DMS79 treated with DMSO at 0.1 percent for 48 hours (cell line): Measurements from ENCODE around the gene NDUFB1.

ENCODE experiments used
- DNase-seq: peaks from one replicate; lab custom pipeline; 2025; lab: John Stamatoyannopoulos, UW

NDUFB1 gene

DNA sequence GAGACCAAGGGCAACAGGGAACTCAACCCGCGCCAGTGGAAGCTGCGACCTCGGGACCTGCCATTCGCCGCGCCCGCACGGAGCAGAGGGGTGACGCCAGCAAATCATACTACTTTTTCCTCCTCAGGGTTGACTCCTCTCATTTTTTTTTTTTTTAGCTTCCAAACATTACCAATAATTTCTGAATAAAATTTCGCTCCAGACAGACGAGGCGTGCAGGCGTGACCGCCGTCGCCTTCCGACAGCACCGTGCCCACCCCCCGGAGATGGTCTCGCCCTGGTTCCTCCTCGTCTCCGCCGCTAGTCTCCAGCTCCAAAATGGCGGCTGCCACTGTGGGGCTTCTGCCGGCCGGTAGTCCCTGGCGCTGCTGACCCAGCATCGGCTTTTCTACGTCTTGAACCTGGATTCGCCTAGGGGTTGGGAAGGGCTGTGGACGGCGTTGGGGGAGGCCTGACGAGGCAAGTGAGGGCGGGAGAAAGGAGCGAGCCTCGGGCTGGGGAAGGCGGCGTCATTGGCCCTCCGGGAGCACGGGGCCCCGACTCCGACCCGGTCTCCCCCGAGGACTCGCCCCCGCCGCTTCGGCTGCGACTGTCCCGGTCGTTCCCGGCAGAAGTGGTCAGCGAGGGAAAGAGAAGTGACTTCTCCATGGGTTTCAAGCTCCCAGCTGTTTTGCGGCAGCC is at the start of gene NDUFB1, which contains the start of gene CPSF2:
NDUFB1 (minus strand) TSS at position 37 of the 681 bp plus-strand sequence. CDS start 4,069 bp downstream, outside the sequence.
CPSF2 (plus strand) TSS at position 300 of the 681 bp plus-strand sequence. CDS start 9,016 bp downstream, outside the sequence.
- peak; percentile 99 for DNase-seq

DNA sequence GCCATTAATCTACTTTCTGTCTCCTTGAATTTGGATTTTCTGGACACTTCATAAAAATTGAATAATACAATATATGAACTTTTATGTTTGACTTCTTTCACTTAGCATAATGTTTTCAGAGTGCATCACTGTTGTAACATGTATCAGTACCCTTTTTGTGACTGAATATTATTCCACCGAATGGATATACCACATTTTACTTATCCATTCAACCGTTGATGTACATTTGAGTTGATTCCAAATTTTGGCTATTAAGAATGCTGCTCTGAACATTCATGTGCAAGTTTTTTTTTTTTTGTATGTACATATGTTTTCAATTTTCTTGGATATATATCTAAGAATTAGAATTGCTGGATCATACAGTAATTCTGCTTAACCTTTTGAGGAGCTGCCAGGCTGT is 43.5 kb upstream of the NDUFB1 start:
- no peak for DNase-seq

DNA sequence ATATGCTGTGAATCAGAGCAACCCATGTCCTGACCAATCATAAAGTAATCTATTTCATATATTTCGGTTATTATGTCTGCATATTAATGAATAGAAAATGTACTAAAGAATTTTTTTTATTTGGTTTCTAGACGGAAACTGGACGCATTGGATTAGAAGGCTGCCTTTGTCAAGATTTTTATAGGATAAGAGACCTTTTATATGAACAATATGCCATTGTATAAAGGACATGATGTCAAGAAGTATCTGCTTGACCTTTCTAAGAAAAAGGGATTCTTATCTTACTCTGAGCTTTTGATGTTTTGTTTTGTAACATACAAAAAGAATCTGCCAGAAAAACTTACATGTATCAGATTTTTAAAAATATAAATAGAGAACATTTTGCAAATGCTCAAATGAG is 40.0 kb upstream of the NDUFB1 start:
- no peak for DNase-seq

DNA sequence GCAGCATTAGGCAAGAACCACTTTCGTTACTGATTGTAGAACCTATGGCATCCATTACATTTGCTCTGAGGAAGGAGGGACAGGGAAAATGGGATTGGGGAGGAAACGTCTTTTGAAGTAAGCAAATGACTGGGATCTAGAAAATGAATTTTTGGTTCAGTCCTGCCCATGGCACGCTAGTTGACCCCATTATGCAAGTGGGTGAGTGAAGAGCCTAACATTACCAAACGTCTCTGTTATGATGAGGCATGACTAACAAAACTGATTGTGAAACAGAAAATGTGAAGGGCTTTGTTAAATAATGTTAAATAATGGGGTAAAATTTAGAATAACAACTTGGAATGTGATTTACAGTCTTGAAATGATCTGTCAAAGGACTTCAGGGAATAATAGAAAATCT is 39.1 kb upstream of the NDUFB1 start:
- no peak for DNase-seq

DNA sequence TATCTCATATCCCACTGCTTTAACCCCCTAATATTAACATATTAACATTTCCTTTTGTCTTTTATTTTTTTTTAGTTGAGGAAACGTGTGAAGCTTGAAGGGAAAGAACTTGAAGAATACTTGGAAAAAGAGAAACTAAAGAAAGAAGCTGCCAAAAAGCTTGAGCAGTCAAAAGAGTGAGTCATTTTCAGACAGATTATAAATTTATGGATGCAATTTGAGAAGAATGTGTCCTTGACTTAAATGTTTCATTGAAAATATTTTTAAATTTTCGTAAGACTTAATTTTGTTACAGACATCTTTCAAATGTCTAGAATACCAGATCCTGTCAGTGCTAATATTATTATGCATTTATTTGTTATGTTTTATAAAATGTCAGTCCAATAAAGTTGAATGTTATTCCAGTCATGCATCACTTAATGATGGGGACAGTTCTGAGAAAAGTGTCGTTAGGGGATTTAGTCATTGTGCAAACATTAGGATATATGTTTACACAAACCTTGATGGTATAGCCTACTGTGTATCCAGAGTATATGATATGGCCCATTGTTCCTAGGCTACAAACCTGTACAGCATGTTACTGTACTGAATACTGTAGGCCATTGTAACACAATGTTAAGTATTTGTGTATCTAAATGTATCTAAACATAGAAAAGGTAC is 32.9 kb upstream of the NDUFB1 start:
- no peak for DNase-seq

DNA sequence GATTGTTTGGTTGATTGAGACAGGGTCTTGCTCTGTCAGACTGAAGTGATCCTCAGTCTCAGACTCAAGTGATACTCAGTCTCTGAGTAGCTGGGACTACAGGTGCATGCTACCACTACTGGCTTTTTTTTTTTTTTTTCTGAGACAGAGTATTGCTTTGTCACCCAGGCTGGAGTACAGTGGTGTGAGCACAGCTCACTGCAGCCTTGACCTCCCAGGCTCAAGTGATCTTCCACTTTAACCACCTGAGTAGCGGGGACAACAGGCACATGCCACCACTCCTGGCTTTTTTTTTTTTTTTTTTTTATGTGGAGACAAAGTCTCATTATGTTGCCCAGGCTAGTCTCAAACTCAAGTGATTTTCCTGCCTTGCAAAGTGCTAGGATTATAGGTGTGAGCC is 32.1 kb upstream of the NDUFB1 start:
- peak; percentile 84 for DNase-seq

DNA sequence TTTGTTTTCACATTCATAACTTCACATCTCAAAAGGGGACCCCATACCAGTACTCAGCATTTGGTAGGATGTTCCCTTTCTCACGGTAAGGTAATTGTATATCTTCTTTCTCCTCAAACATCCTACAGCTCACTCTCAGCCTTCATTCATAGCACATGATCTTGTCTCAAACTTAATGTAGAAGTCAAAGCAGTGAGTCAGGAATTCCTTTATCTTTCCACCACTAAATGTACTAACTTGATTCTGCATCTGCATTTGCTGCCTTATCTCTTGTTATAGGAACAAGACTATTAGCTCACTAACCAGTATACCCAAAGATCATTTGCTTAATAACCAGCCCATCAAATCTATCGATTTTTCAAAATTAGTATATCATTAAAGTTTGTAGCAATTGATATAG is 23.2 kb upstream of the NDUFB1 start:
- no peak for DNase-seq

DNA sequence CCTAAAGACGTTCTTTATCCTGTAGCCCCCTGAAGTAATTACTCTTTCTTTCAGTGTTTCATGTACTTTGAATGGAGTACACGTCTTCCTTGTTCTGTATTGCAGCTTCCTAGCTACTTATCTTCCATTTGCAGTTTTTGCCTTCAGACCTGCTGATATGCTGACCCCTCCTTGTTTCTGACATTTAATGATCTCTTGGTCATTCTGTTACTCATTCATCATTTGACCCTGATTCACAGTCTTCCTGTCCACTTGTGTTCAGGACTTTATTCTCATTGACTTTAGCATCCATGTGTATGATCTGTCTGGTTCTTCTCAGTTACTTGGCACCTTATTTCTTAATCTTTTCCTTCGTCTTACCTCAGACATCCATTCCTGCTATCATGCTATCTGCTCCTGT is 22.5 kb upstream of the NDUFB1 start:
- DNase-seq, result no peak

DNA sequence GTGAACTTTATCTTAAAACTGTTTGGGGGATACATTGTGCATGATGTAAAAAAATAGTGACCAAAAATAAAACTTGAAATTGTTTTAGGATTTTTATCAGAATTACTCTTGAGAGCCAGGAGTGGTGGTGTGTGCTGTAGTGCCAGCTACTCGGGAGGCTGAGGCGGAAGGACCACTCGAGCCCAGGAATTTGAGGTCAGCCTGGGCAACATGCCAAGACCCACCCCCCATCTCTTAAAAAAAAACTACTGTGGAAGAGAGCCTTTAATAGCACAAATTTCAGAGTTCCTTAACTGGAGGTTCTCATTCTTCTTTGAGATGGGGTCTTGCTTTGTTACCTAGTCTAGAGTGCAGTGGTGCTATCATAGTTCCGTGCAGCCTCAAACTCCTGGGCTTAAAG is 21.8 kb upstream of the NDUFB1 start:
- DNase-seq, result no peak

DNA sequence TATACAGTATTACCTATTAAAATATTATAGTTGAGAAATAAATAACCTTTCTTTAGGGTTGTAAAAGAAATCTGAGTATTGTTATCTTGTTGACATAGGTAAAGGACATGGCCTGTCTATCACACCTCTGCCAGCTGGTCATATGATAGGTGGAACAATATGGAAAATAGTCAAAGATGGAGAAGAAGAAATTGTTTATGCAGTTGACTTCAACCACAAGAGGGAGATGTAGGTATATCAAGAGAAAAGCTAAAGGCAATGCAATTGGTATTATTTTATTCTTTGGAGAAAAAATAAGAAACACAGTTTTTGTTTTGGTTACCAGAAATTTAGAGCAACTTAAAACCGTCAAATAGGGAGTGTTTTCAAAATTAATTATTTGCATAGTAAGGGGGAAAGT is 13.8 kb upstream of the NDUFB1 start:
- peak; percentile 29 for DNase-seq

DNA sequence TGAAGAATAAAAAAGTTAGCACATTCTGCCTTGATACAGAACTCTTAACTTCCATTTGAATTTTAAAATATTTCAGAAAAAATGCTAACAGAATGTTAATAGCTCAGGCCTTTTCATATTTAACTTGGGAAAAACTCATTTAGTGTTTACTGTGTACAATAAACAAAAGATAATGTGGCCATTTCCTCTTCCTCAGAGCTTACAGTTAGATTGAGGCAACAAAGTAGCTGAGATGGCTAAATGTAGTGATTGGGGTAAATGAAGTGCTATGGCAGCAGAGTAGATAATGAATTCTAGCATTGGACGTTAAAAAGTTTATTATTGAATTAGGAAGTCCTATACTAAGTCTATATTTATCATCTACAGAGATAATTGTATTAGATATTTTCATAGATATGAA is 12.9 kb upstream of the NDUFB1 start:
- DNase-seq, result no peak

DNA sequence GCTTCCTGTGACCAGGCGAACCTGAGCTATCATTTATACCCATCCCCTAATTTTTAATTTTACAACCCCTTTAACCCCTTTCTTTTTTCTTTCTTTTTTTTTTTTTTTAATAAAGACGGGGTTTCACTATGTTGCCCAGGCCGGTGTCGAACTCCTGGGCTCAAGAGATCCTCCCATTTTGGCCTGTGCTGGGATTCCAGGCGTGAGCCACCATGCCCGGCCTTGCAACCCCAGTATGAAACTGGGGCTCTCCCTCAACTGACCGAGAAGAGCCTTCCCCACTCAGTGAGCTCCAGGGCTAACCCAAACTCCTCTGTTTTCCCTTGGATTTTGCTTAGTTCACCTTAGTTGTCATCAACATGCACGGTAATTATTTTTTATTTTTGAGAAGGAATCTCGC is 1.3 kb upstream of the NDUFB1 start:
- no peak for DNase-seq

DNA sequence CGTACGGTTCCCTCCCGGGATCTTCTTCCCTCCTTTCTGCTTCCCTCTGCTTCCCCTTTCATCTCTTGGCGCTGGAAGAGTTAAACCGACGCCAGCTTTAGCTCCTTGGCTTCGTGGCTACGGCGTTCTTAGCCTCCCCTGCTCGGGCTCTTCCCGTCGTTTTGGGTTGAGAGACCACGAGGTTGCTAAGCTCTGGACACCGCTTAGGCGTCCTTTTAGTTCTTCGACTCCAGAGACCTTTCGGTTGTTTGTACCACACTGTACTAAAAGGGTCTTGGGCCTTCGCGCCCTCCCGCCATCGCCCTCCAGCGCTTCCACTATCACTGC is 808 bp upstream of the NDUFB1 start:
- DNase-seq, result peak; percentile 72

DNA sequence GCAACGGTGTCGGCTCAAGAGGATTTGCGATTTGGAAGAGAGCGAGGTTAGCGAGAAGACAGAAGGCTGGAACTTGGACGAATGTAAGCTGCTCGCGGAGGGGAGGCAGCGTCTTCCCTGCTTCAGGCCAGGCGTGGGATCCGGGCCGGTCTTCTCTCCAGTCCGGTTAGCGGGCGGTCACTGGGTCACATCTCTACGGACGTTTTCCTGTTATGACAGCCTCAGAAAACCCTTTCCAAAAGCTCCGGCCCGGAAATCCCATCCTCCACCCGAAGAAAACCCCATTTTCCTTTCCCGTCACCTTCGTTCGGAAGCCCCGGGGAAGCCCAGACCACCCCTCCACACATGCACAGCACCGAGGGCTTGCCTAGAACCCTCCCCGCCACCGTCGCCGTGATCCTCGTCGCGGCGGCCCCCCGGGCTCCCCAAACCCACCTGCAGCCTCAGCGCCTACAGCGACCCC is 268 bp downstream of the NDUFB1 start:
- DNase-seq, result peak; percentile 75

DNA sequence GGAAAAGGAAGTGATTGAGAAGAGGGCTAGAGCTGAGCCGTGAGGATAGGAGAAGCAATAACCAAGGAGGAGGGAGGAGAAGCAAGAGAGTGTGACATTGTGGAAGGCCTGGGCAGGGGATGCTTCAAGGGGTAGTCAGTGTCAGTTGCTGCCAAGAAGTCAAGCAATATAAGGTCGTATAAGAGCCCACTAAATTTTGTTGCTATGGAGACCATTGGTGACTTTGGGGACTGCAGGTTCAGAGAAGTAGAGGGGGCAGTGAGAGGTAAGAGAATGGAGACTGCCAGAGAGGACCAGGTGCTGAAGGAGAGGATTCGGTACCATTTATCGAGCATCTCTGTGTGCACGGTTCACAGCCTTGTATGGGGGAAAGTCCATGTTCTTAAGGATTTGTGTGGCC is 12.0 kb downstream of the NDUFB1 start:
- DNase-seq, result no peak

DNA sequence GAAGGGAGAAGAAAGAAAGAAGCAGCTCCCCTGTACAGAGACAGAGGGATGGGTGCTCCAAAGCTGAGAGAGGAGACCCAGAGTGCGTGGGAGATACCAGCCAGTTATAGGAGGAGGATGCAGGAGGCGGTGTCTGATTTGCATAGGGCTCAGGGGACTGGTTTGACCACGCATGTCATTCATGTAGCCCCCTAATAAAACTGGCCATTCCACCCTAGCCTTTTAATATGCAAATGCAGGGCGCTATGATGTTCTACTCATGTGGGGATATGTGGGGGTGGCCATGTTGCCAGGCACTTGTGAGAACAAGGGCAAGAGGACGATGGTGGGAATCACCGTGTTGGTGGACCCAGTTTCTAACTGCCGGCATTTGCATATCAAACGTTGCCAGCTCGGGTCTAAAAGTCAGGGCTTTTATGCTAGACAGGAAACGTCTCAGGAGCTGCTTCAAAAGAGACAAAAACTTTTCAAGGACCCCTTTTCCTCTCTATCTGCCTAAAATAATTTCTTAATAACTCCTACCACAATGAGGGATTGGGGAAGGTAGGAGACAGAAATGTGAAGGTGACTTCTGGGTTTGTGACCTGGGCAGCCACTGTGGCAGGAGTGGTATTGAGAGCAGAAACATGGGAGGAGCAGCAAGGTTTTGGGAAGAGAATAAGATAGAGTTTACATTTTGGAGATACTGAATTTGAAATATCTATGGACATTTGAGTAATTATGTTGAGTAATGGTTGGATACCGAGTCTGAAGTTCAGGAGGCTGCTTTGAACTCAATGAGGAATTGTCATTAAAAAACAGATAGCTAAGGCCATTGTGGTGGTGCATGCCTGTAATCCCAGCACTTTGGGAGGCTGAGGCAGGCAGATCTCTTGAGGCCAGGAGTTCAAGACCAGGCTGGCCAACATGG is 12.9 kb downstream of the NDUFB1 start:
- no peak for DNase-seq

DNA sequence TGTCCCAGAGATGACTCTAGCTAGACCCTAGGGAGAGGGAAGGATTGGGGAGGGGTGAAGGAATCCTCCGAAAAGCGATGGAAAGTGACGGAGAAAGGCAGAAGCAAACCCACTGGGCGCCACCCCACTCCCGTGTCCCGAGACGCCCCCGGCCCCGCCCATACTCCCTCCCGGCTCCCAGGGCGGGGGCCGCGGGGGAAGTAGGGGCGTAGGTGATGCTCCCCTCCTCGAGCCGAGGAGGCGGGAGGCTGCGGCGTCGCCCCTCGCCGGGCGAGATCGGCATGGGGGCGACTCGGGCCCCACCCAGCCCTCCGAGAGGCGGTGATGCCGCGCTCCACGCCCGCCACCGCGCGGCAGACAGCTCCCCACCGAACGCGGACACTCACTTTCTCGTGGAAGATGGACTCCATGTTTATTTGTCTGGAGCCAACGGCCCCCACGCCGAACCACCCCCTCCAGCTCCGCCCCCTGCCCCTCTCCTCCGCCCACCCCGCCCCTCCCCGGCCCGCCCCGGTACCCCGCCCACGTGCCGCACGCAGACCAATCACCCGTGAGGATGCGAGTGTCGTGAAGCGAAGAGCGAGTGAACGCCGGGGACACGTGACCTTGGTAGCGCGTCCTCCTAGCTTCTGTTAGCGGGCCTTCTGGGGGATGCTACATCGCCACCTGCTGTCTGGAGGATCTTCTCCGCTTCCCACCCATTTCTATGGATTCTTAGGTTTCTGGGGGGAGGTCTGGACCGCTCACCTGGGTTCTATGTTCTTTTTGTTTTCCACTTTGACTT is 15.2 kb downstream of the NDUFB1 start, which contains the start of gene ATXN3:
ATXN3 (minus strand) TSS at position 440 of the 784 bp plus-strand sequence; CDS start at position 410, 30 bp downstream.
- DNase-seq, result peak; percentile 98

DNA sequence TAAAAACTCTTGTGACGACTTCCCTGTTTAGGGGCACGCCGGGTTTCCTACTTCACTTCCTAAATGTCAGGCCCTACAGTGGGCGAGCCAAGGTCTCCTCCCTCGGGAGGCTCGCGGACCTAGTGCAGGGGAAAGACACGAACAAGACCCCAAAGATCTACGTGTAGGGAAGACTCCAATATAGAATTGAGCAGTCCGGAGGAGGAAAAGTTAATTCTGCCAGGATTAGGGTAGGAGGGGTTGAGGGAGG is 15.7 kb downstream of the NDUFB1 start:
- peak; percentile 58 for DNase-seq

DNA sequence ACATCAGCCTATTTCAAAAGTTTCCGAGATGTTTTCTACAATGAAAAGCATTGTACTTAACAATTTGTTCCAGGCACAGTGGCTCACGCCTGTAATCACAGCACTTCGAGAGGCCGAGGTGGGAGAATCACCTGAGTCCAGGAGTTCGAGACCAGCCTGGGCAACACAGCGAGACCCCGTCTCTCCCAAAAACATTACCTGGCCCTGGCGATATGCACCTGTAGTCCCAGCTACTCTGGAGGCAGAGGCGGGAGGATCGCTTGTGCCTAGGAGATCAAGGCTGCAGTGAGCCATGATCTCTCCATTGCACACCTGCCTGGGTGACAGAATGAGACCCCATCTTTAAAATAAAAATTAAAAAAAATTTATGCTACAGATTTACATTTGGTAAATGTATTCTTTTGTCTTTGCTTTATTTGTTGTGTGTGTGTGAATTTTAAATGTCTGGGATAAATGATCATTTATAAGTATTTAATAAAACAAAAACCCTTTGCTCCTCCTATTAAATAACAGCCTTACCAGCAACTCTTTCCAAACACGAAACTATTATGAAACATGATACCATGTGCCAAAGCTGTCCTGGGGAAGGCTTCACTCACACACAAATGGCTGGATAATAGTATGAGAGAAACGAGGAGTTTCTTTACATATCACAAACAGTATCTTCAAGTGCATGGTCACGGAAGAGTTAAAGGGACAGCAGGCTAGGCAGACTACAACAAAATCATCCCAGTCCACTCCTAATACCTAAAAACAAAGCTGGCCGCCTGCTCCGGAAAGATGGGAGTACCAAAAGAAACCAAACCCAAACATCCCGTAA is 16.2 kb downstream of the NDUFB1 start:
- DNase-seq, result peak; percentile 48

DNA sequence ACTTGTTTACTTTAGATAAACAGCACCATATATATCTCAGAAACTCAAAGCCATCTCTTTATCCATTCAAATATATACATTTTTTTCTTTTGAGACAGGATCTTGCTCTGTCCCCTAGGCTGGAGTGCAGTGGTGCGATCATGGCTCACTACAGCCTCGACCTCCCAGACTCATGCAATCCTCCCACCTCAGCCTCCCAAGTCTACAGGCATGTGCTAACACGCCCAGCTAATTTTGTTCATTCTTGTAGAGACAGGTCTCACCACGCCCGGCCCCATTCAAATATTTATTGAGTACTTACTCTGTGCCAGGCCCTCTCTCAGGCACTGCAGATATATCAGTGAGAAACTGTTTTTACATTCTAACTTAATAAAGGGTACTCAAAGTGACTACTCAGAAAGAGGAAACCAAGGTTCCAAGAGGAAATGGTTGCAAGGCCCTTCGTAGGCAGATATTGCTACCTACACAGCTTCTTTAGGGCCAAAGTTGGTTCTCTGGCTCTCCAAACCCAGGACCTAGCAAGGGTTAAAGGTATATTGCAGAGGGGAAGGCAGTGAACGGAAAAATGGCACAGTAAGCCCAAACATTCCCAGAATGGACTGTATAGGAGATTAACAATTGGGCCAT is 18.0 kb downstream of the NDUFB1 start:
- DNase-seq, result no peak

DNA sequence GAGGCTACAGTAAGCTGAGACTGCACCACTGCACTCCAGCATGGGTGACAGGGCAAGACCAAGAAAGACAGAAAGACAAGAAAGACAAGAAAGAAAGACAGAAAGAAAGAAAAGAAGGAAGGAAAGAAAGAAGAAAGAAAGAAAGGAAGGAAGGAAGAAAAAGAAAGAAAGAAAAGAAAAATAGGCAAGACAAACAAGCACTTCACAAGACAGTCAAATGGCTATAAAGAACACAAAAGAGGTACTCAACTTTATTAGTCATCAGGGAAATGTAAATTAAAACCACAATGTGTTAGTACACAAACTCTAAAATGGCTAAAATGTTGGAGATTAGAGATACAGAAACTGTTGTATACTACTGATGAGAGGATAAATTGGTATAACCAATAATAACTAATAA is 21.7 kb downstream of the NDUFB1 start:
- peak; percentile 31 for DNase-seq
